Activated CD4-positive, alpha-beta T cell treated with anti-CD3 and anti-CD28 coated beads, Interleukin-2, amount 50 U/mL, for 48 hours (primary cell): ENCODE results near the gene RGS12.

Experiments used
- DNase-seq, 2 experiments: peaks; one replicate each; pipeline ENCODE4 v3.0.0-alpha.2; 2020

The RGS12 gene, protein sequence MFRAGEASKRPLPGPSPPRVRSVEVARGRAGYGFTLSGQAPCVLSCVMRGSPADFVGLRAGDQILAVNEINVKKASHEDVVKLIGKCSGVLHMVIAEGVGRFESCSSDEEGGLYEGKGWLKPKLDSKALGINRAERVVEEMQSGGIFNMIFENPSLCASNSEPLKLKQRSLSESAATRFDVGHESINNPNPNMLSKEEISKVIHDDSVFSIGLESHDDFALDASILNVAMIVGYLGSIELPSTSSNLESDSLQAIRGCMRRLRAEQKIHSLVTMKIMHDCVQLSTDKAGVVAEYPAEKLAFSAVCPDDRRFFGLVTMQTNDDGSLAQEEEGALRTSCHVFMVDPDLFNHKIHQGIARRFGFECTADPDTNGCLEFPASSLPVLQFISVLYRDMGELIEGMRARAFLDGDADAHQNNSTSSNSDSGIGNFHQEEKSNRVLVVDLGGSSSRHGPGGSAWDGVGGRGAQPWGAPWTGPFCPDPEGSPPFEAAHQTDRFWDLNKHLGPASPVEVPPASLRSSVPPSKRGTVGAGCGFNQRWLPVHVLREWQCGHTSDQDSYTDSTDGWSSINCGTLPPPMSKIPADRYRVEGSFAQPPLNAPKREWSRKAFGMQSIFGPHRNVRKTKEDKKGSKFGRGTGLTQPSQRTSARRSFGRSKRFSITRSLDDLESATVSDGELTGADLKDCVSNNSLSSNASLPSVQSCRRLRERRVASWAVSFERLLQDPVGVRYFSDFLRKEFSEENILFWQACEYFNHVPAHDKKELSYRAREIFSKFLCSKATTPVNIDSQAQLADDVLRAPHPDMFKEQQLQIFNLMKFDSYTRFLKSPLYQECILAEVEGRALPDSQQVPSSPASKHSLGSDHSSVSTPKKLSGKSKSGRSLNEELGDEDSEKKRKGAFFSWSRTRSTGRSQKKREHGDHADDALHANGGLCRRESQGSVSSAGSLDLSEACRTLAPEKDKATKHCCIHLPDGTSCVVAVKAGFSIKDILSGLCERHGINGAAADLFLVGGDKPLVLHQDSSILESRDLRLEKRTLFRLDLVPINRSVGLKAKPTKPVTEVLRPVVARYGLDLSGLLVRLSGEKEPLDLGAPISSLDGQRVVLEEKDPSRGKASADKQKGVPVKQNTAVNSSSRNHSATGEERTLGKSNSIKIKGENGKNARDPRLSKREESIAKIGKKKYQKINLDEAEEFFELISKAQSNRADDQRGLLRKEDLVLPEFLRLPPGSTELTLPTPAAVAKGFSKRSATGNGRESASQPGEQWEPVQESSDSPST (N-terminal part only)

DNA sequence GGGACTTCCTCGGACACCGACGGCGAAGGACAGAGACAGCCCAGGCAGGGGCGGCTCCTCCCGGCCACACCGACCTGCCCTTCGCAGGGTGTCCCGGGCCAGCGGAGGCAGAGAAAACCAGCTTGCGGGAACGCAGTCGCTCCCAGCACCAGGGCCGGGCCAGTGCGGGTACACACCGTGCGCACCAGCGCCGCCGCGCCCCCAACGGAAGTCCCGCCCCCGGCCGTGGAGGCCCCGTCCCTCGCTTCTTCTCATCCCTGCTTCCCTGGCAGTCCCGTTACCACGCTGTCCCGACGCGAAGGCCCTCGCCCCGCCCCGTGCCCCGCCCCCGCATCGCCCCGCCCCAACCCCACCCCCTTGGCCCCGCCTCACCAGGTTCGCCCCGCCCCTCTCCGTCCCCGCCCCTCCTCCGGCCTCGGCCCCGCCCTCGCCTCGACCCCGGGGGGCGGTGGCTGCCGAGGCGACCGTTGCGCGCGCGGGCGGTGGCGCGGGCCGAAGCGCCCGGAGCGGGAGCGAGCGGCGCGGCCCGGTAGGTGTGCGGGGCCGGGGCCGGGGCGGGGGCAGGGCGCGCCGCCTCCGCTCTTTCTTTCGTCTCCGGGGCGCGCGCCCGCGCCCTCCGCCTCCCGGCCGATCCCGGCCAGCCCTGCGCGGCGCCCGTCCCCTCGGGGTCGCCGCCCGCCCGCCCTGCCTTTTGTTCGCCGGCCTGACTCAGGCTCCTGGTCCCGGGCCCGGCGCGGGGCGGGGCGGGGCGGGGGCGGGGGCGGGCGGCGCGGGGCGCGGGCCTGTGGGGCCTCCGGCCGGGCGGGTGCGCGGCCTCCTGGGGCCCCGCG is at the start of gene RGS12:
TSS of gene RGS12 (plus strand) at position 451 of the 830 bp plus-strand sequence. CDS start 23,150 bp downstream, outside the sequence.
- DNase-seq, result peak; percentile 95 to 96

DNA sequence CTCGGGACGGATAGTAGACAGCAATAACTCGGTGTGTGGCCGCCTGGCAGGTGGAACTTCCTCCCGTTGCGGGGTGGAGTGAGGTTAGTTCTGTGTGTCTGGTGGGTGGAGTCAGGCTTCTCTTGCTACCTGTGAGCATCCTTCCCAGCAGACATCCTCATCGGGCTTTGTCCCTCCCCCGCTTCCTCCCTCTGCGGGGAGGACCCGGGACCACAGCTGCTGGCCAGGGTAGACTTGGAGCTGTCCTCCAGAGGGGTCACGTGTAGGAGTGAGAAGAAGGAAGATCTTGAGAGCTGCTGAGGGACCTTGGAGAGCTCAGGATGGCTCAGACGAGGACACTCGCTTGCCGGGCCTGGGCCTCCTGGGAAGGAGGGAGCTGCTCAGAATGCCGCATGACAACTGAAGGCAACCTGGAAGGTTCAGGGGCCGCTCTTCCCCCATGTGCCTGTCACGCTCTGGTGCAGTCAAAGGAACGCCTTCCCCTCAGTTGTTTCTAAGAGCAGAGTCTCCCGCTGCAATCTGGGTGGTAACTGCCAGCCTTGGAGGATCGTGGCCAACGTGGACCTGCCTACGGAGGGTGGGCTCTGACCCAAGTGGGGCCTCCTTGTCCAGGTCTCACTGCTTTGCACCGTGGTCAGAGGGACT is 49.6 kb upstream of the RGS12 start:
- DNase-seq, result no peak

DNA sequence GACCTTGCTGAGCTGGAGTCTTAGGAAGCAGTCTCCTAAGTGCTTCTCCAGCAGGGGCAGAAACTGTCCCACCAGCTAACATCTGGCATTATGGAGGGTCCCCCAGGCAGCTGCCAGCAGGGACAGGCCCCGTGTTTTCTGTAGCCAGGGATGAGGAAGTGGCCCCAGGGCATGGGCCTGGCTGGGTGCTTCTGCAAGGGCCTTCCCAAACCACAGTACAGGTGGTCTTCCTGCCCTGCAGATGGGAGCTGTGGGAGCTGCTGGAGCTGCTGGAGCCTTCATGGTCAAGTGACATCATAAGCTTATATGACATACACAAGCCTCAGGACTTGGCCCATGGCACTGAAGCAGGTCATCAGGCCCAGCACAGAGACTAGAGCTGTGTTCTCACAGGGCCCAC is 48.8 kb upstream of the RGS12 start:
- DNase-seq, result no peak

DNA sequence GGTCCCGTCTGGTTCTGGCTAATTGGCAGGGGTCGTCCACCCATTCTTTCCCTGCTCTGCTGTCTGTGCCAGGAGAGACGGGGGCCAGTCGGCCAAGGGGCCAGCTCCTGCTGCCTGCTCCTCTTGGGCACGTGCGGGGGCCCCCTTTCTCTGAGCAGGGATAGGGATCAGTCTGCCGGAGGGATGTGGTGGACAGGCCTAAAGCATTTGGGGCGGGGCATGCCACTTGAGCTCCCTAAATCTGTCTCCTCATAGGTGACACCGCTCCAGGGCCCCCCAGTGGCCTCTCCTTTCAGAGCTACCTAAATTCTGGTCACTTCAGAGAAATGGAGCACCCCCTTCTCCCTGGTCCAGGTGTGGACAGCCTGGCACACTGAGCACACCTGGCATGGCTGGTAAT is 48.1 kb upstream of the RGS12 start:
- DNase-seq, result no peak

DNA sequence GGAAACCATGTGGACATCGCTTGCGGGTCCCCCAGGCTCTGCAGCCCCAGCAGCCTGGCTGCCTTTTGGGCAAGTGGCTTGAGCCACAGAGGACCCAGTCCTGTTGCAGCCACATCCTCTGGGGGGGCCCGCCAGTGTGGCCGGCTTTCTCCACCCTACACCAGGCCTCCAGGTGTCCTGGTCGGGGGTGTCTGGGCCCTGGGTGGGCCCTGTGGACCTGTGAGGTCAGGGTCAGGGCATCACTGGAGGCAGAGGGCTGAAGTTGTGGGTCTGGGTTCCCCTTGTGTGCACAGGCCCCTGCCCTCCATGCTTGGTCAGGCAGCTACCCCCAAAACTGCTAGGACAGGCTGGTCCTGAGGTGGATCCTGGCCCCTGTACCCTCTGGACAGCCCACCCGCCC is 47.1 kb upstream of the RGS12 start:
- no peak for DNase-seq

DNA sequence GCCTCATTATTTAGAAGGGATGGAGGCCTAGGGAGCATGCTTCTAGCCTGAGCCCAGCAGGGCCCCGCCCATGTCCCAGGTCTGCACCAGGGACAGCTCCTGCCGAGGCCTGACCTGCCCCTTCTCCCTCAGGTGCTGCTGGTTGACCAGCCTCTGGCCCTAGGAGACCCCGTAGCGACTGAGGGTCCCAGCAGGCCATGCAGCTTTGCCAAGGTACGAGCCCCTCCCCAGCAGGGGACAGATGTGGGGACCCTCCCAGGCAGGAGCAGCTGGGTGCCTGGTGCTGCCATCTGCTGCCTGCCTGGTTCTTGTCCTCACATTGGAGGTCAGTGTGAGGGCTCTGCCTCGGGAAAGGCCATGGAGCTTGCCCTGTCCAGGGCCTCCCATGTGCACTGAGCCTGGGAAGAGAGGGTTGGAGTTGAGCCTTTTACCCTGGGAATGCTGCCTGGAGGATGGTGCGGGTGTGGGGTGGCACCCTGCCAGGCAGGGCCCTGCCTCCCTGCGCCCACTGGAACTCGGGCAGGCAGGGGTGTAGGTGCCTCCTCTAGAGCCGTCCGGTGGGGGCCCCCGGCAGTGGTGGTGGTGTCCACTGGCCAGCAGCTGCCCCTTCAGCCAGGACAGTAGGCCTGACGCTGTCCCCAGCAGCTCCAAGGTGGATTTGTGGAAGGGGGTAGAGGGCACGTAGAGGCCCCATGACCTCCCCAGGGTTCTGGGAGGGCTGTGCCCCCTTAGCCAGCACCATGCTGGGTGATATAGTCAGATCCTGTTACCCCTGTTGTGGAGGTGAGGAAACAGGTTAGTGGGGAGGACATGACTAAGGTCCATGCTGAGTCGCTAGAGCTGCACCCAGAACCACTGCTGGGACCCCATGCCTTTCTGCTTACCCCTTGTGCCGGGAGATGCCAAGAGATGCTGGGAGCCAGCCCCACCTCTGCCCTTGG is 46.1 kb upstream of the RGS12 start:
- no peak for DNase-seq

DNA sequence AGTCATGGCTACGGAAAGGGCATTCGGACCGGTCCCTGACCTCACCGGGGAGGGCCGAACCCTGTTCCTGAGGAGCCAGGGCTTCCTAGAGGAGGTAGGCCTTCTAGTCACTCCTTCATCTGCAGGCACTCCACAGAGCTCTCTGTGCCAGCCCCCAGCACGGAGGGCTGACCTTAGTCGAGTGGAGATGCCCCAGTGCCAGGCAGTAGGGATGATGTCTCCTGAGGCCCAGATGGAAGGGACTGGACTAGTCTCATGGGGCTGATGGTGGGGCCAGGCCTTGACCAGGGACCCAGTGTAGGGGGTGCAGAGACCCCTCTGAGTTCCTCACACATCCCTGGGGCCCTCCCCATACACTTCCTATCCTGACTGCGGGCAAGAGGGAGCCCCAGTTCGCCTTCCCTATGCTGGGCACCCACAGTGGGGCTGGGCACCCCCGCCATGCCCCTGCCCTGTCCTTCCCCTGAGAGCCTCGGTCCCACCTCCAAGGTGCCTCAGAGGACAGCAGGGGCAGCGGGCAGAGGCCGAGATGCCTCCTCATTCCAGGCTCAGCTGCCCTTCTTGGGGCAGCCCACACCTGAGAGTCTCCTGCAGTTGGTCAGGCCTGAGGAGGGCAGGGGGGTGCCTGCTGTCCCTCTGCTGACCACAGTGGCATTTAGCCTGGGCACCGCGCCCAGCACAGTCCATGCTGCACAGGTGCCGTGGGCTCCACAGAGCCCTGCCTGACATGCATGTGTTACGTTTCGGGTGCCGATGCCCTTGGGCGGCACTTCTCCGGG is 45.2 kb upstream of the RGS12 start:
- no peak for DNase-seq

DNA sequence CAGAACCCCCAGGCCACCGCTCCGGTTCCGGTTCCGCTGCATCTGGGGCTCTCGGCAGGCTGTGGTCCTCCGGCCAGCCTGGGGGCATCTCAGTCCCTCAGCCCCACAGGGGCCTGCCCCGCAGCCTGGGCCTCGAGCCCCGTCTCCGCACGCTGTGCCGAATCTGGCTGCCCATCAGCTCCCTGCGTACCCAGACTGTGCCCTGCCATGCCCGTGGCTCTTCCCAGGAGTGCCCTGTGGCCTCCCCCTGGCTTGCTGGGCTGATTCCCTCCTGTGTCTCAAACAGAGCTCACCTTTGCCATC is 44.7 kb upstream of the RGS12 start:
- DNase-seq, result no peak

DNA sequence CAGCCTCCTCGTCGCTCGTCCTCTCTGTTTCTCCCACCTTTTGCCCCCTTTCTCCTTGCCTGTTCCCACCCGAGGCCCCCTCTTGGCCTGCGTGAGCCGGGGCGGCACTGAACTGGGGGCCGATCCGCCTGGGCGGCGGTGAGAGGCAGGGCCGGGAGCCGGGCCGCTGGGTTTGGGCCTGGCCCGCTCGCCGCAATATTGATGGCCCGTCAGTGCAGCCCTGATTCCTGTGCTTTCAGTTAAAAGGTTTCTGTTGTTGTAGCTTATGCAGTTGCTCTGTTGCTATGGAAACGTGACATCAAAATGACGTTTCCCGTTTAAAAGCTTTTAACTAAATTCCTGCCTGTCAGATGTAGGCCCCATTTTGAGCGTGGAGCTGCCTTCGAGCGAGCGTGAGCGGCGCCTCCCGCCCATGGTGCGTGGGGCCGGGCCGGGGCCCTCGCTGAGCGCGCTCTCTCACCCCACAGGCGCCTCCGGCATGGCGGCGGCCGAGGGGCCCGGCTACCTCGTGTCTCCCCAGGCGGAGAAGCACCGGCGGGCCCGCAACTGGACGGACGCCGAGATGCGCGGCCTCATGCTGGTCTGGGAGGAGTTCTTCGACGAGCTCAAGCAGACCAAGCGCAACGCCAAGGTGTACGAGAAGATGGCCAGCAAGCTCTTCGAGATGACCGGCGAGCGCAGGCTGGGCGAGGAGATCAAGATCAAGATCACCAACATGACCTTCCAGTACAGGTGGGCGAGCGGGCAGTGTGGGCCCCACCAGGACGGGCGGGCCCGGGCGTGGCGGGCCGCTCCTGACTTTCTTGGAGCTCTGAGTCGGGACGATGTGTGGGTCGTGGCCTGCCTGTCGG is 43.8 kb upstream of the RGS12 start, which contains the start of gene MSANTD1:
TSS of gene MSANTD1 (plus strand) at position 349 of the 851 bp plus-strand sequence. CDS start at position 413, 64 bp downstream.
- DNase-seq, result no peak

DNA sequence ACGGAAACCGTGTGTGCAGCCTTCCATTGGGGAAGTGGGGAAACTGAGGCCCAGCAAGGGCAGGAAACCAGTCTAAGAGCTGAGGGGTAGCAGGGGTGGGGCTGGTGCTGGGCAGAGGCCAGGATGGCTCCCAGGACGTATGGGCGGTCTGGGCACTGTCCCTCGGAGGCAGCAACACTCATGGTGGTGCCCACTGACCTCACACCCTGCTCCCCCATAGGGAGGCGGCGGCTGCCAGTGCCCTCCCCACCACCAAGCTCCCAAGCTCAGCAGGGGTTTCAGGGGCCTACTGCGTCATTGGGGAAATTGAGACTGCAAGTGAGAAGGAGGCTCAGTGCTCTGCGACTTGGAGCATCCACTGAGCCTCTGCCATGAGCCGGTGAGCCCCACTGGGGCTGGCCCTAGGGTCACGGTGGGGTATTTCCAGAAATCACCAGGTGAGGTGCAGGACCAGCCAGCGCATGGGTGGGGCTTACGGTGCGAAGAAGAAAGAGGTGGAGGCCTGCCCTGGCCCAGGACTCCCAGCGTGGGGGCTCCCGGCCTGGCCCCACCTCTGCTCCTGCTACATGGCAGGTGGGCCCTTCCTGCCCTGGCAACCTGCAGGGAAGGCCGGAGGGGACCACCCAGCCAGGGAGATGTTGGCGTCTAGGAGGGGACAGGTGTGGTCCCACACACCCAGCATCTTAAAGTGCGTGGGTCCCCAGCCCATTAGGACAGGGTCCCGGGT is 42.9 kb upstream of the RGS12 start:
- DNase-seq, result no peak

DNA sequence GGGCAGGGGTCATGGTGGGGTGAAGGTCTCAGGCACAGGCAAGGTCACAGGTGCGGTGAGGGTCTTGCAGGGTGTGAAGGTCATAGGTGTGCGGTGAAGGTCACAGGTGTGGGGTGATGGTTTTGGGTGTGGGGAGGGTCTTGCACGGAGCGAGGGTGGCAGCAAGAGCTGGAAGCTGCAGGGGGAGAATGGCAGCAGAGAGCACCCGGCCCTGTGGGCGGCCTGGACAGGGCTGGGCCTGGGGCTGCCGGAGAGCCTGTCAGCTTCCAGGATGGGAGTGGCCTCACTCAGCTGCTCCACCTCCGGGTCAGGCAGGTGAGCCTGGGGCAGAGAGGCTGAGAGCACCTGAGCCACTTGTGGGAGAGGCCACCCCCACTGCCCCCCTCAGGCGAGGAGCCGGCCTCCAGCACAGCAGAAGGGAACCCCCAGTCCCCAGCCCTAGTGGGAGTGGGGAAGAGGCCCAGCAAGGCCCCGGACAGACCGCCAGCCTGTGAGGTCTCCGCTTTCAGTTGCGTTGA is 42.3 kb upstream of the RGS12 start:
- no peak for DNase-seq

DNA sequence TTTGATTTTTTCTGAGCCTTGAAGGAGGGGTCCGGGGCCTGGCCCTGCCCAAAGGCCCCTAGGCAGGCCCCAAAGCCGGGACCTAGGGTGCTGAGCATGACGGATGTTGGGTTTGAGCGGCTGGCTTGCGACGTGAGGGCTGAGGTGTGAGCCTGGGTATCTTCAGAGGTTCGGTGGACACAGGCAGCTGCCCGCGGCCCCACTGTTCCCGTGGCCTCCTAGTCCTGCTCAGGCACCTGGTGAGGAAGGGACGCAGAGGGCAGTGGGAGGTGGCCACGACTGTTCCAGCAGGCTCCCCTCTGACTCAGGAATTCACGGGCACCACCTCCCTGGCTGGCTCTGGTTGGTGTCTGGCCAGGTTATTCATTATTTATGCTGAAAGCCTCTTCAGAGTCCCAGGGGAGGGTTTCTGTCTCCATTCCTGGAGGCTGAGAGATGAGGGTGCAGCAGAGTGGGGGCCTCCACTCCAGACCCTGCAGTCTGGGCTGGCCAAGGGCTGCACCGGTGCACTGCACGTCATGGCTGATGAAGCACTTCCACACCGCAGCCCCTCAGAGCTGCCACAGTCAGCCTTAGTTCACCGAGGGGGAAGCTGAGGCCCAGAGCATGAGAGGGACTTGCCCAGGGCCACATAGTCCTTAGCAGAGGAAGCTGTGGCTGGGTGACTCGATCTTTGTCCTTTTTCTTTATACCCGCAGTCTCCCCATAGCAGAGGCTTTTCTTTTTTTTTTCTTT is 41.7 kb upstream of the RGS12 start:
- no peak for DNase-seq

DNA sequence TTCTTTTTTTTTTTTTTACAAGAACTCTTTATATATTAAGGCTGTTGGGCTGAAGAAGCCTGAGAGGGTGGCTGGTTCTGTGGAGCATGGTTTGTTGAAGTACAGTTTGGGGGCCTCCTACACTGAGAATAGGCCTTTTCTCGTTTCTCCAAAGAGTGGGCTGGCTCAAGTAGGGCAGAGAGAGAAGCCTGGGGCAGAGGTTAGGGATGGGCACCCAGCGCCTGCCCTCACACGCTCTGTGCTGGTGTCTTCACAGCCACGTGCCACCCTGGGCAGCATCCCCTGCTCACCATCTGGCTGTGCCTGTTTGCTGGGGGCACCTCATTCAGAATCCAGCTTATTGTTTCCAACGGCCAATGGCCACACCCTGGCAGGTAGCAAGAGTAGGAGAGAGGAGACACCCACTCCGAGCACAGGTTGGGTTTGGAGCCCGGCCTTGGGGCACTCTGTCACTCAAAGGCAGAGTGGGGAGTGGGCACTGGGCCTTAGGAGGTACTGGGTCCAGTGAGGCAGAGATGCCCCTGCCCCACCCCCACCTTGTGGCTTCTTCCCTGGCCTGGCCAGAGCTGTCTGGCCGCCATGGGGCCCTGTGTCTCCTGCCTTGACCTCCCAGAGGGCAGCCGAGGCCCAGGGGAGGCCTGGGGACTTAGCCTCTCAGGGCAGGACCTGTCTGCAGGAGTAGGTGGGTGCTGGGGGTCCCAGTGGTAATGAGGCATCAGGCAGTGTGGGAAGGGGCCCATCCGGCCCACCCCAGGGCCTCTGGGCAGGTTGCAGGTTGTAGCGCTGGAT is 40.9 kb upstream of the RGS12 start:
- no peak for DNase-seq

DNA sequence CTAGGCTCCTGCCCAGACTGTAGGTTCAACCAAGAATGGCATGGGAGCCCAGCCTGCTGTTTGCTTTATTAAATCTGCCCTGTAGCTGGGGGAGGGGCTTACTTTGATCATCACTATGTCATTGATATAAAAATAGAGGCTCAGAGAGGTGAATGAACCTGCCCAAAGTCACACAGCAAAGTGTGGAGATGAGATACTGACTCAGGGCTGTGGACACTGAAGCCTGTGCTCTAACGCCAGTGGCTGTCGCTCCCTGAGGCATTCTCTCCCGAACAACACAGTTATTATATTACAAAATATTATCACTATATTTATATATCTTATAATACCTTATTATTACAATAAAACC is 40.4 kb upstream of the RGS12 start:
- no peak for DNase-seq

DNA sequence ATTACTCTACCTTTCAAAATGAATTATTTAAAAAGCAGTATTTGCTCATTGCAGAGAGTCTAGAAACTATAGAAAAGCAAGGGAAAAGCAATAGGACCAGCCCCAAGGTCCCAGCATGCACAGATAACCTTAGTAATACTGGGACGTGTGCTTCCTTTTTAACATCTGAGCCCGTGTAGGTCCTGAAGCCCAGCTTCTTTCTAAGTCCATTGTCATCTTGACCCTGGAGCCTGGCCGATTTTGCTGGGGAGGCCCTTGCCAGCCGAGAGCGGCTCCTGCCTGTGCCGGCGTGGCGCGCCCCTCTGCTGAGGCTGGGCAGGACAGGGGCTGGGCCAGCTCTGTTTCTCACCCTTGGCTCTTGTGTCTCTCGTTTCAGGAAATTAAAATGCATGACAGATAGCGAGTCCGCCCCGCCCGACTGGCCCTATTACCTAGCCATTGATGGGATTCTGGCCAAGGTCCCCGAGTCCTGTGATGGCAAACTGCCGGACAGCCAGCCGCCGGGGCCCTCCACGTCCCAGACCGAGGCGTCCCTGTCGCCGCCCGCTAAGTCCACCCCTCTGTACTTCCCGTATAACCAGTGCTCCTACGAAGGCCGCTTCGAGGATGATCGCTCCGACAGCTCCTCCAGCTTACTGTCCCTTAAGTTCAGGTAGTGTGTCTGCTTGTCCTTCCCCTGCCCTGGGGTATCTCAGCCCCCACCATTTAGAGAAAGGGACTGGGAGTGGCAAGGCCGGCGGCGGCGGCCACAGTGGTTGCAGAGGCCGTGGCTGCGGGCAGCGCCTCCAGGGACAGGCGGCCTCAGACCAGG is 39.8 kb upstream of the RGS12 start:
- DNase-seq, result no peak
